GM12878 (cell line): ENCODE measurements around the gene MYH9. TPM values are rescaled to one million over a fixed set of nuclear protein-coding genes. Genes with fewer than 3 reads are reported as not detected.

Experiments used
- BCLAF1 ChIP-seq: fragments of 450-650 bp; IDR thresholded peaks from 2 replicates; pipeline ENCODE4 v1.6.1; 2017; ENCODE audit warnings: antibody characterized with exemption, mild to moderate bottlenecking, moderate library complexity
- BHLHE40 ChIP-seq, 2 experiments: fragments of 450-650 bp in 1 of 2; IDR thresholded peaks; 2 replicates each; pipeline ENCODE4 v1.6.1; 2011 to 2017; ENCODE audit warnings: low read depth in 2 of 2, borderline replicate concordance in 1 of 2, improper control_type of control experiment in 1 of 2, low read length in 1 of 2, mild to moderate bottlenecking in 1 of 2
- CEBPZ ChIP-seq: fragments of 150-350 bp; IDR thresholded peaks from 2 replicates; pipeline ENCODE4 v1.6.1; 2016; ENCODE audit warnings: low read depth, low read length
- CHD1 ChIP-seq: IDR thresholded peaks from 2 replicates; pipeline ENCODE4 v1.6.1; 2012; ENCODE audit warnings: low read depth, low read length, improper control_type of control experiment
- HSF1 ChIP-seq: fragments of 150-350 bp; IDR thresholded peaks from 2 replicates; pipeline ENCODE4 v1.6.1; 2014; ENCODE audit warnings: mild to moderate bottlenecking, low read depth, low read length
- MYB ChIP-seq: fragments of 150-350 bp; IDR thresholded peaks from 2 replicates; pipeline ENCODE4 v1.6.1; 2014; ENCODE audit warnings: mild to moderate bottlenecking, low read depth, low read length, borderline replicate concordance
- RCOR1 ChIP-seq: conservative IDR thresholded peaks from 2 replicates; pipeline ENCODE4 v1.6.1; 2012; ENCODE audit warnings: low read depth, low read length, improper control_type of control experiment
- TCF12 ChIP-seq: IDR thresholded peaks from 2 replicates; pipeline ENCODE4 v1.6.1; 2011; ENCODE audit warnings: low read depth, mild to moderate bottlenecking, low read length
- polyA plus RNA-seq, 11 experiments: library from polyadenylated mRNA; depleted of rRNA in 4 of 11; unstranded in 6 of 11; stranded (reverse) in 5 of 11; fragments of >200 nt; fragmentation: Nextera tagmentation in 4 of 11; fragmentation: Illumina TruSeq in 1 of 11; extraction: Ambion mirVana in 4 of 11; extraction: Trizol in 1 of 11; gene quantifications; 1 replicate in 1 of 11; 2 replicates in 10 of 11; pipeline versions ENCODE4 v1.2.1 to v1.2.3, GENCODE V29; 2011 to 2016; ENCODE audit warnings: inconsistent platforms in 2 of 11, missing spikeins in 2 of 11, low read depth in 1 of 11
- total RNA-seq, 4 experiments: library from RNA; depleted of rRNA in 3 of 4; stranded (reverse); fragments of >200 nt in 3 of 4; fragmentation: Illumina TruSeq in 1 of 4; extraction: Trizol in 1 of 4; gene quantifications; 2 replicates each; pipeline versions ENCODE4 v1.2.1 to v1.2.3, GENCODE V29; 2013 to 2021
- TF ChIP-seq, protein P1 (sequence below): fragments of 450-650 bp; IDR thresholded peaks from 2 replicates; pipeline ENCODE4 v1.6.1; 2018; ENCODE audit warnings: mild to moderate bottlenecking, low read depth, moderate library complexity; ENCODE audit not compliant: partially characterized antibody
- TF ChIP-seq, protein P2 (sequence below): IDR thresholded peaks from 2 replicates; pipeline ENCODE4 v1.6.1; 2012; ENCODE audit warnings: low read depth, low read length, improper control_type of control experiment
- TF ChIP-seq, protein P3 (sequence below): fragments of 450-650 bp; IDR thresholded peaks from 2 replicates; pipeline ENCODE4 v1.6.1; 2016; ENCODE audit warnings: mild to moderate bottlenecking

The MYH9 gene
- total and polyA plus RNA-seq, 10 of the 15 experiments (the other 5 are each of a cell fraction or from before 2014, with no cell fraction given), result 5.1 to 525 (median 145) TPM

- no peak for TF ChIP-seq CEBPZ
- no peak for TF ChIP-seq BCLAF1
- TF ChIP-seq BHLHE40 (IDR thresholded peaks at IDR 0.05; ENCODE audit: borderline replicate concordance in 1 of 2, low read depth in 2 of 2, low read length in 1 of 2), result 0 out of 4 replicates have a peak, but pooled peaks of 1 of the 2 experiments have one; percentile 9
- TF ChIP-seq, protein P1, sequence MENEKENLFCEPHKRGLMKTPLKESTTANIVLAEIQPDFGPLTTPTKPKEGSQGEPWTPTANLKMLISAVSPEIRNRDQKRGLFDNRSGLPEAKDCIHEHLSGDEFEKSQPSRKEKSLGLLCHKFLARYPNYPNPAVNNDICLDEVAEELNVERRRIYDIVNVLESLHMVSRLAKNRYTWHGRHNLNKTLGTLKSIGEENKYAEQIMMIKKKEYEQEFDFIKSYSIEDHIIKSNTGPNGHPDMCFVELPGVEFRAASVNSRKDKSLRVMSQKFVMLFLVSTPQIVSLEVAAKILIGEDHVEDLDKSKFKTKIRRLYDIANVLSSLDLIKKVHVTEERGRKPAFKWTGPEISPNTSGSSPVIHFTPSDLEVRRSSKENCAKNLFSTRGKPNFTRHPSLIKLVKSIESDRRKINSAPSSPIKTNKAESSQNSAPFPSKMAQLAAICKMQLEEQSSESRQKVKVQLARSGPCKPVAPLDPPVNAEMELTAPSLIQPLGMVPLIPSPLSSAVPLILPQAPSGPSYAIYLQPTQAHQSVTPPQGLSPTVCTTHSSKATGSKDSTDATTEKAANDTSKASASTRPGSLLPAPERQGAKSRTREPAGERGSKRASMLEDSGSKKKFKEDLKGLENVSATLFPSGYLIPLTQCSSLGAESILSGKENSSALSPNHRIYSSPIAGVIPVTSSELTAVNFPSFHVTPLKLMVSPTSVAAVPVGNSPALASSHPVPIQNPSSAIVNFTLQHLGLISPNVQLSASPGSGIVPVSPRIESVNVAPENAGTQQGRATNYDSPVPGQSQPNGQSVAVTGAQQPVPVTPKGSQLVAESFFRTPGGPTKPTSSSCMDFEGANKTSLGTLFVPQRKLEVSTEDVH, result no peak
- TF ChIP-seq MYB, result 0 out of 2 replicates have a peak, but pooled peaks have one; percentile 21
- TF ChIP-seq, protein P2, sequence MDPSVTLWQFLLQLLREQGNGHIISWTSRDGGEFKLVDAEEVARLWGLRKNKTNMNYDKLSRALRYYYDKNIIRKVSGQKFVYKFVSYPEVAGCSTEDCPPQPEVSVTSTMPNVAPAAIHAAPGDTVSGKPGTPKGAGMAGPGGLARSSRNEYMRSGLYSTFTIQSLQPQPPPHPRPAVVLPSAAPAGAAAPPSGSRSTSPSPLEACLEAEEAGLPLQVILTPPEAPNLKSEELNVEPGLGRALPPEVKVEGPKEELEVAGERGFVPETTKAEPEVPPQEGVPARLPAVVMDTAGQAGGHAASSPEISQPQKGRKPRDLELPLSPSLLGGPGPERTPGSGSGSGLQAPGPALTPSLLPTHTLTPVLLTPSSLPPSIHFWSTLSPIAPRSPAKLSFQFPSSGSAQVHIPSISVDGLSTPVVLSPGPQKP, result no peak
- TF ChIP-seq CHD1, result no peak
- TF ChIP-seq, protein P3, sequence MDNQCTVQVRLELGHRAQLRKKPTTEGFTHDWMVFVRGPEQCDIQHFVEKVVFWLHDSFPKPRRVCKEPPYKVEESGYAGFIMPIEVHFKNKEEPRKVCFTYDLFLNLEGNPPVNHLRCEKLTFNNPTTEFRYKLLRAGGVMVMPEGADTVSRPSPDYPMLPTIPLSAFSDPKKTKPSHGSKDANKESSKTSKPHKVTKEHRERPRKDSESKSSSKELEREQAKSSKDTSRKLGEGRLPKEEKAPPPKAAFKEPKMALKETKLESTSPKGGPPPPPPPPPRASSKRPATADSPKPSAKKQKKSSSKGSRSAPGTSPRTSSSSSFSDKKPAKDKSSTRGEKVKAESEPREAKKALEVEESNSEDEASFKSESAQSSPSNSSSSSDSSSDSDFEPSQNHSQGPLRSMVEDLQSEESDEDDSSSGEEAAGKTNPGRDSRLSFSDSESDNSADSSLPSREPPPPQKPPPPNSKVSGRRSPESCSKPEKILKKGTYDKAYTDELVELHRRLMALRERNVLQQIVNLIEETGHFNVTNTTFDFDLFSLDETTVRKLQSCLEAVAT, result no peak
- peak; percentile 79 for TF ChIP-seq TCF12
- no peak for TF ChIP-seq HSF1
- no peak for TF ChIP-seq RCOR1
These were observed 1.3 kb downstream of the MYH9 start (continued) for GRCh38 chr22:36386351-36386899.
